Measurements from ENCODE around the gene GRK2.

DNA sequence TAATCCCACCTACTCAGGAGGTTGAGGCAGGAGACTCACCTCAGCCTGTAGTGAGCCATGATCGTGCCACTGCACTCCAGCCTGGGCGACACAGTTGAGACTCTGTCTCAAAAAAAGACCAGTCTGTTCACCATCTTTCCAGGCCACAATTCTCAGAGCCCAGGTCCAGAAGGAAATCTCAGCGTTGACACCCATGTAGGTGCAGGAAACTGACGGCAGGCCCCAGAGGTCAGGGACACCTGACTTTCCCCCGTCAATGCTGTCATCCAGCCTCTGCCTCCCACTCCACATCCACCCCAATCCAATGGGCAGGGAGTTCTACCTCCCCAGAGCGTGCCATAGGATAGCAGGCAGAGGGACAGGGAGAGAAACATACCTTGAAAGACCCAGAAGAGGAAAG lies 5.9 kb upstream of the GRK2 start:
- TF ChIP-seq, protein P1, sequence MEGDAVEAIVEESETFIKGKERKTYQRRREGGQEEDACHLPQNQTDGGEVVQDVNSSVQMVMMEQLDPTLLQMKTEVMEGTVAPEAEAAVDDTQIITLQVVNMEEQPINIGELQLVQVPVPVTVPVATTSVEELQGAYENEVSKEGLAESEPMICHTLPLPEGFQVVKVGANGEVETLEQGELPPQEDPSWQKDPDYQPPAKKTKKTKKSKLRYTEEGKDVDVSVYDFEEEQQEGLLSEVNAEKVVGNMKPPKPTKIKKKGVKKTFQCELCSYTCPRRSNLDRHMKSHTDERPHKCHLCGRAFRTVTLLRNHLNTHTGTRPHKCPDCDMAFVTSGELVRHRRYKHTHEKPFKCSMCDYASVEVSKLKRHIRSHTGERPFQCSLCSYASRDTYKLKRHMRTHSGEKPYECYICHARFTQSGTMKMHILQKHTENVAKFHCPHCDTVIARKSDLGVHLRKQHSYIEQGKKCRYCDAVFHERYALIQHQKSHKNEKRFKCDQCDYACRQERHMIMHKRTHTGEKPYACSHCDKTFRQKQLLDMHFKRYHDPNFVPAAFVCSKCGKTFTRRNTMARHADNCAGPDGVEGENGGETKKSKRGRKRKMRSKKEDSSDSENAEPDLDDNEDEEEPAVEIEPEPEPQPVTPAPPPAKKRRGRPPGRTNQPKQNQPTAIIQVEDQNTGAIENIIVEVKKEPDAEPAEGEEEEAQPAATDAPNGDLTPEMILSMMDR (conservative IDR thresholded peaks at IDR 0.05 in 1 of 2, IDR thresholded peaks at IDR 0.05 in 1 of 2; ENCODE audit: low read depth in 1 of 2, low read length in 2 of 2), result no peak
- TF ChIP-seq EZH2 (IDR thresholded peaks at IDR 0.05; ENCODE audit: low read length, missing control alignments), result no peak
